HG02759 (cell line): ENCODE results near the gene REM1.
"Not testable (repeated sequence)": the region's sequence is repeated elsewhere in the genome, so short reads cannot be mapped to it uniquely, and the experiment has no call there.

ENCODE experiments used
- ATAC-seq: cut with Tn5 transposase; IDR thresholded peaks from one replicate; pipeline ENCODE4 v1.9.1; 2021; ENCODE audit warnings: mild to moderate bottlenecking, moderate library complexity; ENCODE audit not compliant: unreplicated experiment

The REM1 gene

GRCh38 chr20:31474758-31475427 is at the start of gene REM1, which contains the start of gene DEFB124:
TSS of gene REM1 (plus strand) at chr20:31475288. CDS start at chr20:31476446, 1,158 bp downstream.
TSS of gene DEFB124 (minus strand) at chr20:31475127. CDS start at chr20:31473013, 2,114 bp downstream.
- ATAC-seq, result no peak

GRCh38 chr20:31425797-31426196 is 49.3 kb upstream of the REM1 start:
- no peak for ATAC-seq

GRCh38 chr20:31426891-31427551 is 48.1 kb upstream of the REM1 start:
- not testable (repeated sequence) for ATAC-seq

- not testable (repeated sequence) for ATAC-seq
Measured at GRCh38 chr20:31427576-31427975, 47.5 kb upstream of the REM1 start.

- no peak for ATAC-seq
Measured at GRCh38 chr20:31430568-31431115, 44.4 kb upstream of the REM1 start.

GRCh38 chr20:31440012-31440659 is 35.0 kb upstream of the REM1 start, which contains the start of gene DEFB123:
TSS of gene DEFB123 (plus strand) at chr20:31440632. CDS start at chr20:31440699, 67 bp downstream.
- no peak for ATAC-seq

GRCh38 chr20:31446084-31446819 is 28.8 kb upstream of the REM1 start:
- ATAC-seq, result no peak

GRCh38 chr20:31449511-31450414 is 25.3 kb upstream of the REM1 start:
- ATAC-seq, result no peak

- no peak for ATAC-seq
Measured at GRCh38 chr20:31452575-31452974, 22.5 kb upstream of the REM1 start.

- ATAC-seq, result no peak
Measured at GRCh38 chr20:31454361-31454760, 20.7 kb upstream of the REM1 start.

- not testable (repeated sequence) for ATAC-seq
Measured at GRCh38 chr20:31470946-31471345, 4.1 kb upstream of the REM1 start.

GRCh38 chr20:31472395-31473330 is 2.4 kb upstream of the REM1 start:
- ATAC-seq, result no peak

- peak; percentile 22 for ATAC-seq
Measured at GRCh38 chr20:31473331-31474096, 1.6 kb upstream of the REM1 start.

GRCh38 chr20:31474097-31474436 is 1.0 kb upstream of the REM1 start:
- ATAC-seq, result peak; percentile 73

GRCh38 chr20:31475472-31476293 is 595 bp downstream of the REM1 start:
- ATAC-seq, result no peak

- ATAC-seq, result no peak
Measured at GRCh38 chr20:31476294-31476585, 1.2 kb downstream of the REM1 start.

GRCh38 chr20:31476643-31477215 is 1.6 kb downstream of the REM1 start:
- ATAC-seq, result no peak
